A549 (cell line): ENCODE measurements around the gene TDRD3. TPM values are rescaled to one million over a fixed set of nuclear protein-coding genes. Genes with fewer than 3 reads are reported as not detected.

ENCODE experiments used
- ATAC-seq, 2 experiments: fragments of 200-7000 bp in 1 of 2; fragments of >200 bp in 1 of 2; cut with Nextera tagmentation in 1 of 2; cut with Tn5 transposase in 1 of 2; 3 replicates each; pipeline versions ENCODE4 v1.8.0 to v1.9.1; 2018 to 2020; ENCODE audit warnings: mild to moderate bottlenecking in 1 of 2, moderate library complexity in 1 of 2
- CTCF ChIA-PET: fragments of 300-600 bp; sonication (Branson Sonifier 250); formaldehyde crosslinking; extraction: SDS; loops from one replicate; lab custom pipeline; 2021; ENCODE audit warnings: antibody characterized with exemption, inconsistent platforms; lab: Yijun Ruan, JAX
- POLR2A ChIA-PET: fragments of 350-600 bp; formaldehyde crosslinking; extraction: SDS; loops from one replicate; lab custom pipeline; 2021; ENCODE audit warnings: antibody characterized with exemption, inconsistent platforms; lab: Yijun Ruan, JAX
- DNase-seq, 2 experiments: peaks; one replicate each; pipeline versions ENCODE4 v3.0.0 to v3.0.0-alpha.2; 2011 to 2016; ENCODE audit warnings: low read depth in 1 of 2, low spot score in 1 of 2
- FAIRE-seq: peaks from 2 replicates; lab custom pipeline; 2011; peaks lifted over from hg19 to GRCh38; lab: Jason Lieb, UNC
- H3K27ac ChIP-seq, 2 experiments: fragments of >200 bp; sonication (Bioruptor Twin); formaldehyde crosslinking; 3 replicates each; pipeline ENCODE4 v1.5.1; 2016 to 2017
- H3K4me1 ChIP-seq: fragments of >200 bp; sonication (Bioruptor Twin); formaldehyde crosslinking; 3 replicates; pipeline ENCODE4 v1.6.1; 2016
- H3K4me2 ChIP-seq: fragments of >200 bp; sonication (Bioruptor Twin); formaldehyde crosslinking; 3 replicates; pipeline ENCODE4 v1.6.1; 2016
- H3K4me3 ChIP-seq: fragments of >200 bp; sonication (Bioruptor Twin); formaldehyde crosslinking; 3 replicates; pipeline ENCODE4 v1.5.1; 2016
- H3K9me3 ChIP-seq: fragments of >200 bp; sonication (Bioruptor Twin); formaldehyde crosslinking; 3 replicates; pipeline ENCODE4 v1.6.1; 2016
- CBX8 ChIP-seq: fragments of 200-600 bp; sonication (generic); IDR thresholded peaks from 2 replicates; pipeline ENCODE4 v1.6.1; 2016
- CHD2 ChIP-seq: fragments of 150-350 bp; IDR thresholded peaks from 2 replicates; pipeline ENCODE4 v1.6.1; 2014; ENCODE audit warnings: low read length; ENCODE audit not compliant: partially characterized antibody
- ESRRA ChIP-seq: fragments of 150-350 bp; IDR thresholded peaks from 2 replicates; pipeline ENCODE4 v1.6.1; 2014; ENCODE audit warnings: mild to moderate bottlenecking, low read length, borderline replicate concordance
- FOSB ChIP-seq: fragments of 250-450 bp; sonication (Bioruptor Pico); IDR thresholded peaks from 2 replicates; pipeline ENCODE4 v1.5.0; 2020; ENCODE audit warnings: mild to moderate bottlenecking, moderate library complexity
- FOSL2 ChIP-seq, 2 experiments: fragments of 450-650 bp in 1 of 2; fragments of >200 bp in 1 of 2; sonication (Bioruptor Twin) in 1 of 2; formaldehyde crosslinking; IDR thresholded peaks; 2 replicates each; pipeline versions ENCODE4 v1.5.0 to v1.6.1; 2016 to 2020; ENCODE audit warnings: mild to moderate bottlenecking in 1 of 2, moderate library complexity in 1 of 2
- GATA3 ChIP-seq: IDR thresholded peaks from 2 replicates; pipeline ENCODE4 v1.6.1; 2012; ENCODE audit warnings: borderline replicate concordance
- HOXA7 ChIP-seq: fragments of 250-450 bp; sonication (Bioruptor Pico); IDR thresholded peaks from 2 replicates; pipeline ENCODE4 v1.5.0; 2020; ENCODE audit warnings: mild to moderate bottlenecking, moderate library complexity
- HOXB5 ChIP-seq: fragments of 250-450 bp; sonication (Bioruptor Pico); IDR thresholded peaks from 2 replicates; pipeline ENCODE4 v1.5.0; 2020; ENCODE audit warnings: mild to moderate bottlenecking, moderate library complexity
- JUNB ChIP-seq: fragments of >200 bp; sonication (Bioruptor Twin); formaldehyde crosslinking; IDR thresholded peaks from 2 replicates; pipeline ENCODE4 v1.6.1; 2016
- KDM5A ChIP-seq: fragments of 200-600 bp; sonication (generic); IDR thresholded peaks from 2 replicates; pipeline ENCODE4 v1.6.1; 2016; ENCODE audit warnings: antibody characterized with exemption, mild to moderate bottlenecking
- MAFK ChIP-seq: fragments of 450-650 bp; IDR thresholded peaks from 2 replicates; pipeline ENCODE4 v1.6.1; 2014; ENCODE audit not compliant: partially characterized antibody
- MAZ ChIP-seq: fragments of 150-350 bp; IDR thresholded peaks from 2 replicates; pipeline ENCODE4 v1.6.1; 2014; ENCODE audit warnings: antibody characterized with exemption, low read depth, low read length, borderline replicate concordance
- POLR2A ChIP-seq: IDR thresholded peaks from 2 replicates; pipeline ENCODE4 v1.6.1; 2012; ENCODE audit warnings: mild to moderate bottlenecking, low read length
- RFX5 ChIP-seq: fragments of 450-650 bp; IDR thresholded peaks from 2 replicates; pipeline ENCODE4 v1.7.1; 2014; ENCODE audit warnings: antibody characterized with exemption, mild to moderate bottlenecking, moderate library complexity
- SMC3 ChIP-seq: fragments of >200 bp; sonication (Bioruptor Twin); formaldehyde crosslinking; IDR thresholded peaks from 3 replicates; pipeline ENCODE4 v1.6.1; 2018; ENCODE audit warnings: inconsistent platforms
- TP53 ChIP-seq: fragments of 250-450 bp; sonication (Bioruptor Pico); IDR thresholded peaks from 2 replicates; pipeline ENCODE4 v1.5.0; 2021; ENCODE audit warnings: mild to moderate bottlenecking, moderate library complexity
- WGBS: methylation state at CpG from one replicate; pipeline ENCODE4 v1.1.6; 2017; ENCODE audit errors: missing lambda C conversion rate; 5-methylcytosine and 5-hydroxymethylcytosine counted together
- polyA plus RNA-seq, 4 experiments: library from polyadenylated mRNA; depleted of rRNA in 3 of 4; stranded (reverse); fragments of >200 nt; fragmentation: RNase III in 1 of 4; extraction: RNeasy Plus Mini Kit Qiagen cat#74134 plus additional on column Dnase treatment in 1 of 4; gene quantifications; 2 replicates in 3 of 4; 3 replicates in 1 of 4; pipeline ENCODE4 v1.2.3, GENCODE V29; 2011 to 2017
- TF ChIP-seq, protein P1 (sequence below): fragments of 150-350 bp; IDR thresholded peaks from 2 replicates; pipeline ENCODE4 v1.6.1; 2014; ENCODE audit warnings: low read depth, mild to moderate bottlenecking, low read length
- TF ChIP-seq, protein P2 (sequence below): fragments of 250-450 bp; sonication (Bioruptor Pico); IDR thresholded peaks from 2 replicates; pipeline ENCODE4 v1.5.0; 2020; ENCODE audit warnings: low read depth, mild to moderate bottlenecking, moderate library complexity
- TF ChIP-seq, protein P3 (sequence below): fragments of 200-600 bp; sonication (generic); IDR thresholded peaks from 2 replicates; pipeline ENCODE4 v1.6.1; 2016; ENCODE audit warnings: antibody characterized with exemption, mild to moderate bottlenecking, moderate library complexity
- TF ChIP-seq, protein P4 (sequence below): IDR thresholded peaks from 2 replicates; pipeline ENCODE4 v1.6.1; 2012; ENCODE audit warnings: low read depth, borderline replicate concordance
- TF ChIP-seq, protein P5 (sequence below): fragments of >200 bp; sonication (Bioruptor Twin); formaldehyde crosslinking; IDR thresholded peaks from 3 replicates; pipeline ENCODE4 v1.6.1; 2016
- TF ChIP-seq, protein P6 (sequence below): fragments of 250-450 bp; sonication (Bioruptor Pico); IDR thresholded peaks from 2 replicates; pipeline ENCODE4 v1.5.0; 2021; ENCODE audit warnings: mild to moderate bottlenecking, moderate library complexity, borderline replicate concordance
- TF ChIP-seq, protein P7 (sequence below): fragments of >200 bp; sonication (Bioruptor Twin); formaldehyde crosslinking; IDR thresholded peaks from 3 replicates; pipeline ENCODE4 v1.5.1; 2016

Gene TDRD3
- polyA plus RNA-seq, 2 of the 4 experiments (the other 2 are of a cell fraction), result 5.7 to 11.8 TPM

GRCh38 chr13:60611523-60611922 lies 214.5 kb downstream of the TDRD3 start:
- DNase-seq (no peak), ATAC-seq (no peak), FAIRE-seq (no peak)
- CTCF ChIA-PET, result interaction anchor here (0.8 kb wide), 1 partner anchor 31 kb away, joined by 3 read pairs; no protein-coding TSS in a partner anchor
- POLR2A ChIA-PET, result no interaction called here
- TF ChIP-seq FOSB, result no peak
- TF ChIP-seq FOSL2 (IDR thresholded peaks at IDR 0.05), result no peak
- no peak for TF ChIP-seq FOSL2 (CRISPR knock-in tag; IDR thresholded peaks at IDR 0.05)
- no peak for TF ChIP-seq POLR2A
- TF ChIP-seq CHD2, result no peak
- no peak for TF ChIP-seq GATA3
- TF ChIP-seq SMC3, result no peak
- no peak for TF ChIP-seq KDM5A
- TF ChIP-seq CBX8, result no peak
- no peak for TF ChIP-seq MAZ
- no peaks in the 10 kb centered on the region for H3K9me3 ChIP-seq
- H3K4me3 ChIP-seq, result no peak overlapping the region
- no peaks in the 10 kb centered on the region for H3K4me1 ChIP-seq
- no peak overlapping the region for H3K4me2 ChIP-seq
- 29% methylated on average over 2 of the region's 2 CpGs for WGBS
- H3K27ac ChIP-seq, result no peak overlapping the region

DNA sequence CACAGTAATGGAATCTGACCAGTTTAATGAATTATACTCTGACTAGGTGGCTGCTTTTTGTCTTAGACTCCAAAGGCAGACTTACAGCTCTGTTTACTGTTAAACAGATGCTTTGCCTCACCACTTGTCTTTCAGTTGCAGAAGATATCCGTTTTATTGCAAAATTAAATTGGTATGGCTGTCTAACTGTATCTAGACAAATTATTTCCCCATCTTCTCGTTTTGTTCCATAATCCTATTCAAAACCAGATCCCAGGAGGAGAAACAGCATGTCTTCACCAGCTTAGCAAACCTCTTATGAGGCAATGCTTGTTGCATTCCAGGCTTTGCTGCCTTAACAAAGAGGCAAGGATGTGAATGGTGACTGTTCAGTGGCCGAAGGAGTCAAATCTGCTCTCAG lies 215.6 kb downstream of the TDRD3 start:
- FAIRE-seq, result no peak
- Histone ChIP-seq H3K27ac (no peak overlapping the region), H3K4me3 (no peak overlapping the region)
- no peak for ATAC-seq
- TF ChIP-seq, protein P1, sequence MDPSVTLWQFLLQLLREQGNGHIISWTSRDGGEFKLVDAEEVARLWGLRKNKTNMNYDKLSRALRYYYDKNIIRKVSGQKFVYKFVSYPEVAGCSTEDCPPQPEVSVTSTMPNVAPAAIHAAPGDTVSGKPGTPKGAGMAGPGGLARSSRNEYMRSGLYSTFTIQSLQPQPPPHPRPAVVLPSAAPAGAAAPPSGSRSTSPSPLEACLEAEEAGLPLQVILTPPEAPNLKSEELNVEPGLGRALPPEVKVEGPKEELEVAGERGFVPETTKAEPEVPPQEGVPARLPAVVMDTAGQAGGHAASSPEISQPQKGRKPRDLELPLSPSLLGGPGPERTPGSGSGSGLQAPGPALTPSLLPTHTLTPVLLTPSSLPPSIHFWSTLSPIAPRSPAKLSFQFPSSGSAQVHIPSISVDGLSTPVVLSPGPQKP, result no peak
- TF ChIP-seq, protein P2, sequence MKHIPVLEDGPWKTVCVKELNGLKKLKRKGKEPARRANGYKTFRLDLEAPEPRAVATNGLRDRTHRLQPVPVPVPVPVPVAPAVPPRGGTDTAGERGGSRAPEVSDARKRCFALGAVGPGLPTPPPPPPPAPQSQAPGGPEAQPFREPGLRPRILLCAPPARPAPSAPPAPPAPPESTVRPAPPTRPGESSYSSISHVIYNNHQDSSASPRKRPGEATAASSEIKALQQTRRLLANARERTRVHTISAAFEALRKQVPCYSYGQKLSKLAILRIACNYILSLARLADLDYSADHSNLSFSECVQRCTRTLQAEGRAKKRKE (CRISPR knock-in tag), result no peak
- TF ChIP-seq, protein P3, sequence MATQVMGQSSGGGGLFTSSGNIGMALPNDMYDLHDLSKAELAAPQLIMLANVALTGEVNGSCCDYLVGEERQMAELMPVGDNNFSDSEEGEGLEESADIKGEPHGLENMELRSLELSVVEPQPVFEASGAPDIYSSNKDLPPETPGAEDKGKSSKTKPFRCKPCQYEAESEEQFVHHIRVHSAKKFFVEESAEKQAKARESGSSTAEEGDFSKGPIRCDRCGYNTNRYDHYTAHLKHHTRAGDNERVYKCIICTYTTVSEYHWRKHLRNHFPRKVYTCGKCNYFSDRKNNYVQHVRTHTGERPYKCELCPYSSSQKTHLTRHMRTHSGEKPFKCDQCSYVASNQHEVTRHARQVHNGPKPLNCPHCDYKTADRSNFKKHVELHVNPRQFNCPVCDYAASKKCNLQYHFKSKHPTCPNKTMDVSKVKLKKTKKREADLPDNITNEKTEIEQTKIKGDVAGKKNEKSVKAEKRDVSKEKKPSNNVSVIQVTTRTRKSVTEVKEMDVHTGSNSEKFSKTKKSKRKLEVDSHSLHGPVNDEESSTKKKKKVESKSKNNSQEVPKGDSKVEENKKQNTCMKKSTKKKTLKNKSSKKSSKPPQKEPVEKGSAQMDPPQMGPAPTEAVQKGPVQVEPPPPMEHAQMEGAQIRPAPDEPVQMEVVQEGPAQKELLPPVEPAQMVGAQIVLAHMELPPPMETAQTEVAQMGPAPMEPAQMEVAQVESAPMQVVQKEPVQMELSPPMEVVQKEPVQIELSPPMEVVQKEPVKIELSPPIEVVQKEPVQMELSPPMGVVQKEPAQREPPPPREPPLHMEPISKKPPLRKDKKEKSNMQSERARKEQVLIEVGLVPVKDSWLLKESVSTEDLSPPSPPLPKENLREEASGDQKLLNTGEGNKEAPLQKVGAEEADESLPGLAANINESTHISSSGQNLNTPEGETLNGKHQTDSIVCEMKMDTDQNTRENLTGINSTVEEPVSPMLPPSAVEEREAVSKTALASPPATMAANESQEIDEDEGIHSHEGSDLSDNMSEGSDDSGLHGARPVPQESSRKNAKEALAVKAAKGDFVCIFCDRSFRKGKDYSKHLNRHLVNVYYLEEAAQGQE, result no peak
- TF ChIP-seq ESRRA (no peak), HOXA7 (CRISPR knock-in tag) (no peak), JUNB (no peak), POLR2A (no peak), KDM5A (no peak), MAFK (no peak), HOXB5 (no peak), TP53 (CRISPR knock-in tag) (no peak), SMC3 (no peak), RFX5 (no peak)
- TF ChIP-seq, protein P4, sequence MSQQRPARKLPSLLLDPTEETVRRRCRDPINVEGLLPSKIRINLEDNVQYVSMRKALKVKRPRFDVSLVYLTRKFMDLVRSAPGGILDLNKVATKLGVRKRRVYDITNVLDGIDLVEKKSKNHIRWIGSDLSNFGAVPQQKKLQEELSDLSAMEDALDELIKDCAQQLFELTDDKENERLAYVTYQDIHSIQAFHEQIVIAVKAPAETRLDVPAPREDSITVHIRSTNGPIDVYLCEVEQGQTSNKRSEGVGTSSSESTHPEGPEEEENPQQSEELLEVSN, result no peak
- TF ChIP-seq, protein P5, sequence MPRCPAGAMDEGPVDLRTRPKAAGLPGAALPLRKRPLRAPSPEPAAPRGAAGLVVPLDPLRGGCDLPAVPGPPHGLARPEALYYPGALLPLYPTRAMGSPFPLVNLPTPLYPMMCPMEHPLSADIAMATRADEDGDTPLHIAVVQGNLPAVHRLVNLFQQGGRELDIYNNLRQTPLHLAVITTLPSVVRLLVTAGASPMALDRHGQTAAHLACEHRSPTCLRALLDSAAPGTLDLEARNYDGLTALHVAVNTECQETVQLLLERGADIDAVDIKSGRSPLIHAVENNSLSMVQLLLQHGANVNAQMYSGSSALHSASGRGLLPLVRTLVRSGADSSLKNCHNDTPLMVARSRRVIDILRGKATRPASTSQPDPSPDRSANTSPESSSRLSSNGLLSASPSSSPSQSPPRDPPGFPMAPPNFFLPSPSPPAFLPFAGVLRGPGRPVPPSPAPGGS, result no peak
- TF ChIP-seq, protein P6, sequence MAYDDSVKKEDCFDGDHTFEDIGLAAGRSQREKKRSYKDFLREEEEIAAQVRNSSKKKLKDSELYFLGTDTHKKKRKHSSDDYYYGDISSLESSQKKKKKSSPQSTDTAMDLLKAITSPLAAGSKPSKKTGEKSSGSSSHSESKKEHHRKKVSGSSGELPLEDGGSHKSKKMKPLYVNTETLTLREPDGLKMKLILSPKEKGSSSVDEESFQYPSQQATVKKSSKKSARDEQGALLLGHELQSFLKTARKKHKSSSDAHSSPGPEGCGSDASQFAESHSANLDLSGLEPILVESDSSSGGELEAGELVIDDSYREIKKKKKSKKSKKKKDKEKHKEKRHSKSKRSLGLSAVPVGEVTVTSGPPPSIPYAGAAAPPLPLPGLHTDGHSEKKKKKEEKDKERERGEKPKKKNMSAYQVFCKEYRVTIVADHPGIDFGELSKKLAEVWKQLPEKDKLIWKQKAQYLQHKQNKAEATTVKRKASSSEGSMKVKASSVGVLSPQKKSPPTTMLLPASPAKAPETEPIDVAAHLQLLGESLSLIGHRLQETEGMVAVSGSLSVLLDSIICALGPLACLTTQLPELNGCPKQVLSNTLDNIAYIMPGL (CRISPR knock-in tag), result no peak
- TF ChIP-seq, protein P7, sequence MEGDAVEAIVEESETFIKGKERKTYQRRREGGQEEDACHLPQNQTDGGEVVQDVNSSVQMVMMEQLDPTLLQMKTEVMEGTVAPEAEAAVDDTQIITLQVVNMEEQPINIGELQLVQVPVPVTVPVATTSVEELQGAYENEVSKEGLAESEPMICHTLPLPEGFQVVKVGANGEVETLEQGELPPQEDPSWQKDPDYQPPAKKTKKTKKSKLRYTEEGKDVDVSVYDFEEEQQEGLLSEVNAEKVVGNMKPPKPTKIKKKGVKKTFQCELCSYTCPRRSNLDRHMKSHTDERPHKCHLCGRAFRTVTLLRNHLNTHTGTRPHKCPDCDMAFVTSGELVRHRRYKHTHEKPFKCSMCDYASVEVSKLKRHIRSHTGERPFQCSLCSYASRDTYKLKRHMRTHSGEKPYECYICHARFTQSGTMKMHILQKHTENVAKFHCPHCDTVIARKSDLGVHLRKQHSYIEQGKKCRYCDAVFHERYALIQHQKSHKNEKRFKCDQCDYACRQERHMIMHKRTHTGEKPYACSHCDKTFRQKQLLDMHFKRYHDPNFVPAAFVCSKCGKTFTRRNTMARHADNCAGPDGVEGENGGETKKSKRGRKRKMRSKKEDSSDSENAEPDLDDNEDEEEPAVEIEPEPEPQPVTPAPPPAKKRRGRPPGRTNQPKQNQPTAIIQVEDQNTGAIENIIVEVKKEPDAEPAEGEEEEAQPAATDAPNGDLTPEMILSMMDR, result no peak
- TF ChIP-seq, all 56 proteins: peak for 0
- WGBS, result 3% methylated on average over 2 of the region's 3 CpGs
- no peak for DNase-seq
- H3K4me2 ChIP-seq, result no peak overlapping the region
- ChIA-PET CTCF (no interaction called here), POLR2A (interaction anchor here (0.6 kb wide), 1 partner anchor 739 kb away, joined by 6 read pairs; no protein-coding TSS in a partner anchor)
- H3K4me1 ChIP-seq, result no peaks in the 10 kb centered on the region
- H3K9me3 ChIP-seq, result no peaks in the 10 kb centered on the region
